Measurements from ENCODE around the gene IRF2. TPM values are rescaled to one million over a fixed set of nuclear protein-coding genes. Genes with fewer than 3 reads are reported as not detected.

Gene IRF2
- polyA plus RNA-seq, 6 donors from 2014 or later = 119 to 174 (median 151) TPM

DNA sequence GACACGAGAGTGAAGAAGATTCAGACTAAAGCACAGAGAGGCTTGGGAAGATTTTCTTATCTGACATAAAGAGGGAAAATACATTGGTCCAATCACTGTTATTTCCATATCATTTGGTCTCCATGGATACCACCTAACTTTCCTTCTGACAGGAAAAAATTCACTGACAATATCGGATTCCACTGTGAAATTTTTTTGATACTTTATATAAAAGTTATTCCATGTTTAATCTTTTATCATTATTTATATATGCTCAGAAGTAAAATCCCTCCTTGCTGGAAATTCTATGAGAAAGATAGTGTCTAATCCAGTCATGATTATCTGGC lies 3.6 kb downstream of the IRF2 start:
- no peak for DNase-seq
- no peaks in the 10 kb centered on the region for H3K27me3 Mint-ChIP-seq
- H3K36me3 Mint-ChIP-seq = peaks cover 0 to 9% of the 10 kb centered on the region in 2 donors
- H3K4me3 Mint-ChIP-seq = peak overlapping the region; percentile 70 to 96 (median 90)
- H3K4me1 Mint-ChIP-seq = peaks cover 48 to 74% (median 61%) of the 10 kb centered on the region in 3 donors
- no peaks in the 10 kb centered on the region for H3K9me3 Mint-ChIP-seq
- no peak for ATAC-seq (ENCODE audit: low read depth in 2 of 2)
- H3K27ac Mint-ChIP-seq = peak overlapping the region; percentile 53 to 95 (median 84)

DNA sequence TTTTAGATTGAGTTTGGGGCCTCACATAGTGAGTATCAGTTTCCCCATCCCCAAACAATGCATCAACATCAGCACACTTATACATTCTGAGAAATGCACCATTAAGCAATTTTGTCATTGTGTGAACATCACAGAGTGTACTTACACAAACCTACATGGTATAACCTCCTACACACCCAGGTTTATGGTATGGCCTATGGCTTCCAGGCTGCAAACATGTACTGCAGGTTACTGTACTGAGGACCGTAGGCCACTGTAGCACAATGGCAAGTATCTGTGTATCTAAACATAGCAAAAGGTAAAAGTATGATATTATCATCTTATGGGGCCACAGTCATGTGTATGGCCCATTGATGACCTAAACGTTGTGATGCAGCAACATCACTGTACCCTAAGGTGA lies 7.7 kb downstream of the IRF2 start:
- H3K4me1 Mint-ChIP-seq = peaks cover 54 to 91% (median 80%) of the 10 kb centered on the region in 3 donors
- no peaks in the 10 kb centered on the region for H3K9me3 Mint-ChIP-seq
- no peak for DNase-seq
- no peak for ATAC-seq (ENCODE audit: low read depth in 2 of 2)
- no peaks in the 10 kb centered on the region for H3K27me3 Mint-ChIP-seq
- H3K4me3 Mint-ChIP-seq = peak overlapping the region in 2 of 8 donors; percentile 10 to 29
- peak overlapping the region in 4 of 6 donors; percentile 25 to 91 (median 55) for H3K27ac Mint-ChIP-seq
- H3K36me3 Mint-ChIP-seq = peaks cover 7 to 16% of the 10 kb centered on the region in 2 donors

DNA sequence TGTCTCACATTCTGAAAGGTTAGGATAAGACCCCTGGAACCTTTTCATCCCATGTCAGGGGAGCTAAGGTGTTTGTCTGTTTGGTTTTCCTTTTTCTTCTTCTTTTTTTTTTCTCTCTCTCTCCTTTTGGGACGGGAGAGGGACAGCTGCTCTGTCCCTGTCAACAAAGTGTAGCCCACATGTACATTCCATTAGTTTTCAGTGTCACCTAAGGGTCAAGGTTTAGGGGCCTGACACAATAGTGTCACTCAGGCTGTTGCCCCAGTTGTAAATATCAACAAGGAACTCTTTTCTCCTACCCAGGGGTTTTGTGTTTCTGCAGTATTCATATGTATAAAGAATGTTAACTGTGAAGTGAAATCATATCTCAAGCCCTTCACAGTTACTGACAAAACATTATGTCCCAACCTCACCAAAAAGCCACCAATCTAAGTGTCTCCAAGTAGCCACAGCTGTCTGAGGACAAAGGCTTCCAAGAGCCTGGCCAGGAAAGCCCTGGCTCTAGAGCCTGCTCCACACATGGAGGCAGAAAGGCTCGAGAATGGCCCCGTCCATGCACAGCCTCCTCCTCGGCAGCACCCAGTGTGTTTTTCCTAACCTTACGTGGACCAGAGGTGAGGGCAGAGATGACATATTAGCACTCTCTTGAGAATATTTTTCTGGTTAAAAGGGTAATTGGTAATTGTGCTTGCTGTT lies 9.4 kb downstream of the IRF2 start:
- H3K4me3 Mint-ChIP-seq = peak overlapping the region in 3 of 8 donors; percentile 3 to 72 (median 32)
- DNase-seq = no peak
- H3K27ac Mint-ChIP-seq = peak overlapping the region in 5 of 6 donors; percentile 32 to 83 (median 67)
- no peaks in the 10 kb centered on the region for H3K27me3 Mint-ChIP-seq
- H3K36me3 Mint-ChIP-seq = peaks cover 7 to 16% of the 10 kb centered on the region in 2 donors
- no peaks in the 10 kb centered on the region for H3K9me3 Mint-ChIP-seq
- no peak for ATAC-seq (ENCODE audit: low read depth in 2 of 2)
- peaks cover 65 to 92% (median 88%) of the 10 kb centered on the region in 3 donors for H3K4me1 Mint-ChIP-seq

DNA sequence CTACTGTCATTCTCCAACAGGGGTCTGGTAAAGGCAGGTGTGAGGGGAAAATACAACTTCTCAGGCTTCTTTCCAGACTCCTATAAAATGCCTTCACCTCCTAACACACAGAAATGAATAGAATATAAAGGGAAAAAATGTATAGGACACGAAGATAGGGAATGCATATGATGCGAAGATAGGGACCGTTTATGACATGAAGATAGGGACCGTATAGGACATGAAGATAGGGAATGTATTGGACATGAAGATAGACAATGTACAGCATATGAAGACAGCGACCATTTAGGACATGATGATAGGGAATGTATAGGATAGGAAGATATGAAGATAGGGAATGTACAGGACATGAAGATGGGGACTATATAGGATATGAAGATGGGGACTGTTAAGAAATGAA lies 10.5 kb downstream of the IRF2 start:
- Mint-ChIP-seq H3K9me3 (no peaks in the 10 kb centered on the region), H3K27me3 (no peaks in the 10 kb centered on the region), H3K27ac (peak overlapping the region in 5 of 6 donors; percentile 13 to 73 (median 53)), H3K4me3 (peak overlapping the region in 1 of 8 donors; percentile 32), H3K4me1 (peaks cover 65 to 92% (median 88%) of the 10 kb centered on the region in 3 donors), H3K36me3 (peaks cover 7 to 16% of the 10 kb centered on the region in 2 donors)
- DNase-seq (no peak), ATAC-seq (ENCODE audit: low read depth in 2 of 2) (no peak)

DNA sequence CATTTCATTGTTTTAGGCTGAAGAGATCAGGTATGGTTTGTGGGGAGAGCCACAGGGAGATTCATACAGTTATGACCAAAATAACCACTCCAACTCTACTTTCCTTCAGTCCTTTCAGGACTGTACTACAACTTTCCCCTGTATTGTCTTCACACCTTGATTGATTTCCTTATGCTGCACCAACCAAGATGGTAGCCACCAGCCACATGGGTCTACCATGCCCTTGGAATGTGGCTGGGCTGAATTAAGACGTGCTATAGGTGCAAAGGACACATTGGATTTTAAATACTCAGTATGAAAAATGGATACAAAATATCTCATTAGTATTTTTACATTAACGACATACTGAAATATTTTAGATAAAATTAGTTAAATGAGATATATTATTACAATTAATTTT lies 11.2 kb downstream of the IRF2 start:
- Mint-ChIP-seq H3K36me3 (peaks cover 7 to 16% of the 10 kb centered on the region in 2 donors), H3K27me3 (no peaks in the 10 kb centered on the region), H3K4me3 (peak overlapping the region in 1 of 8 donors; percentile 70), H3K27ac (peak overlapping the region in 4 of 6 donors; percentile 14 to 89 (median 64)), H3K4me1 (peaks cover 66 to 92% (median 88%) of the 10 kb centered on the region in 3 donors), H3K9me3 (no peaks in the 10 kb centered on the region)
- ATAC-seq (ENCODE audit: low read depth in 2 of 2) (no peak), DNase-seq (no peak)

DNA sequence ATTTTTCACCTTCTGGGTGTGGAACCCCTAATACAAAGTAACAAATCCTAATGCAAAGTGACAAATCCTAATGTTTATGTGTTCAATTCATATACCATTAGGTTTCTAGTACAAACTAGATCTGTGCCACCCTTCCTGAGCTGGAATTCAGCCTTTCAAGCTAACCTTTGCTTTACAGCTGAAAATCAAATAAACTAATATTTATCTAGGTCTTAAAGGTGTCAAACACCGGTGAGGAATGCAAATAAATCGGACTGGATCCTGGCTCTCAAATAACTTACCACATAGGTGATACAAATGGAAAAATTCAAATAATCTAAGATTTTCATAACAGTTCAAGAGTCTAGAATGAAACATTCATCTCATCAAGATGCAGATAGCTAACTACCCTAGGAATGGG lies 11.6 kb downstream of the IRF2 start:
- Mint-ChIP-seq H3K4me3 (peak overlapping the region in 1 of 8 donors; percentile 70), H3K4me1 (peaks cover 67 to 92% (median 91%) of the 10 kb centered on the region in 3 donors), H3K36me3 (peaks cover 7 to 16% of the 10 kb centered on the region in 2 donors), H3K27ac (peak overlapping the region in 4 of 6 donors; percentile 14 to 89 (median 54)), H3K9me3 (no peaks in the 10 kb centered on the region), H3K27me3 (no peaks in the 10 kb centered on the region)
- ATAC-seq (ENCODE audit: low read depth in 2 of 2) (no peak), DNase-seq (no peak)

DNA sequence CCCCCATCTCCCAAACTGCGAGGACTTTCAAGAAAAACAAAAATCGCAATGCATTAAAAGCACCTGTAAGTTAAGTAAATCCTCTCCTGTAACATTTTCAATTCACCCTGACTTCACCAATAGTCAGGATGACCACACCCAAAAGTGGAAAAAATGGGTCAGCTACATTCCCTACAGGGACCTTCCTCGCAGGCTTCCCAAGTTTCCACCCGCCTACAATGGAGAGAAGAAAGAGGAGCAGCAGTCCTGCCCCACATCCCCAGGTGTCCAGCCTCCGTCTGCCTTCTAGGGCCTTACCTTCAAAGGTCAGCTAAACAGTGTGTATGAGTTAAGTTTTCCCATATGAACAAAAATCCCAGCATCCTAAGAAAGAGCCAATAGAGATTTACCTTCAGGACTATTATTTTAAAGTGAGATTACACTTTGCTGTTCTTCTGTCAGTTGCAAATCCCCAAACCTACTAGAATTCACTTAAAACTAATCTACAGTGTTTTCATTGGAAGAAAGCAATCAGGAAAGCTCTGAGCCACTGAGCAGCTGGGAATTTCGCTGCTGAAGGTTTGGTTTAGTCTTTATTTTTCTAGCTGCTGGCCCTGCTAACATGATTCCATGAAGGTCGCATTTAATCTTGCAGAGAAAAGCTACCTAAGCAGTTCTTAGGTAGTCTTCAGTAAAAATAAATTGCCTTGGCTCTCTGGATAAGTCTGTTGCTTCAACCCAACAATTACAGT lies 12.5 kb downstream of the IRF2 start:
- Mint-ChIP-seq H3K4me1 (peaks cover 69 to 92% (median 92%) of the 10 kb centered on the region in 3 donors), H3K27ac (peak overlapping the region; percentile 29 to 96 (median 88)), H3K36me3 (peaks cover 7 to 16% of the 10 kb centered on the region in 2 donors), H3K4me3 (peak overlapping the region; percentile 70 to 86 (median 77)), H3K9me3 (no peaks in the 10 kb centered on the region), H3K27me3 (no peaks in the 10 kb centered on the region)
- DNase-seq (no peak), ATAC-seq (ENCODE audit: low read depth in 2 of 2) (no peak)

DNA sequence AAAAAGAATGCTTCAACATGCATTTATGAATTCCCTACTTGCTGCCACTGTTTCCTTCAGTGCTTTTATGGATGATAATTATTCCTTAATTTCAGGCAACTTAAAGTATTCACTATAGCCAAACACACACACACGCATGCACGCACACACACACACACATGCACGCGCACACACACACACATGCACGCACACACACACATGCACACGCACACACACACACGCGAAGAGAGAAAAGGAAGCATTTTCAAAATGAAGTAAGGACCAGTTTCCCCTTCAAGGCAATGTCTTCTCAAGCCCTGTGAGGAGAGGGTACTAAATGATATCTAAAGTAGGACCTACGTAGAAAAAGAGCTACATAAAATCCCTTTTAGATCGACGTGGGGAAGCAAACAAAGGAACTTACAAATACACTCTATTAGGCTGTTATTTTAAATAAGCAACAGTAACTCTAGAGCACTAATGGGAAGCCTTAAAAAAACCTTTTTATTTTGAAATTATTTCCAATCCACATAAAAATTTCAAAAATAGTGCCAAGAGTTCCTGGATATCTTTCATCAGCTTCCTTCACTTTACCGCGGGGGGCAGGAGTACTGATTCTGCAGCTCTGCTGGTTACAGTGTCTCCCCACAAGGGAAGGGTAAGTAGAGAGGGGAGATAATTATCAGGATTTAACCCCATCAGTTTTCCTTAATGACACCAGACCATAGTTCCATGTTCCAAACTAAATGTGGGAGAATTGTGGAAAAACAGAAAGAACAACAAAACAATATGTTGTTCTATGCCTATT lies 13.7 kb downstream of the IRF2 start:
- peak overlapping the region; percentile 70 to 86 (median 77) for H3K4me3 Mint-ChIP-seq
- H3K27ac Mint-ChIP-seq = peak overlapping the region; percentile 80 to 94 (median 88)
- H3K9me3 Mint-ChIP-seq = no peaks in the 10 kb centered on the region
- H3K36me3 Mint-ChIP-seq = peaks cover 7 to 16% of the 10 kb centered on the region in 2 donors
- ATAC-seq (ENCODE audit: low read depth in 2 of 2) = peak; percentile 62 to 66
- DNase-seq = peak; percentile 35
- no peaks in the 10 kb centered on the region for H3K27me3 Mint-ChIP-seq
- peaks cover 71 to 92% (median 92%) of the 10 kb centered on the region in 3 donors for H3K4me1 Mint-ChIP-seq

DNA sequence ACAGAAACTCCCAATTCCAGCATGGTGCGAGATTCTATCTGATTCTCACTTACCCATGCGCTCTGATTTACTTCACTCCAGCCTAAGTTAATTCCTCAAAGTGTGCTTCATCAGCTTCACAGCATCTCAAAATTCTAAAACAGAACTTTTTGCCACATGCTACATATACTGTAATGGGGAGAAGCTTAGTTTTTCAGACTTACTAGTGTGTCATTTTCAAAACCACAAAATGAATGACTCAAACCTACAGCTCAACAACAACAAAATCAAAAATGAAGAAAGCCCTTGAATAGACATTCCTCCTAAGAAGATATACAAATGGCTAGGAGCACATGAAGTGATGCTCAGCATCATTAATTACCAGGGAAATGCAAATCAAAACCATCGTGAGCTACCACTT lies 14.9 kb downstream of the IRF2 start:
- Mint-ChIP-seq H3K4me1 (peaks cover 74 to 94% (median 92%) of the 10 kb centered on the region in 3 donors), H3K9me3 (no peaks in the 10 kb centered on the region), H3K27ac (peak overlapping the region in 4 of 6 donors; percentile 33 to 74 (median 66)), H3K27me3 (no peaks in the 10 kb centered on the region), H3K36me3 (peaks cover 6 to 7% of the 10 kb centered on the region in 2 donors), H3K4me3 (peak overlapping the region in 2 of 8 donors; percentile 4 to 35)
- no peak for ATAC-seq (ENCODE audit: low read depth in 2 of 2)
- no peak for DNase-seq

DNA sequence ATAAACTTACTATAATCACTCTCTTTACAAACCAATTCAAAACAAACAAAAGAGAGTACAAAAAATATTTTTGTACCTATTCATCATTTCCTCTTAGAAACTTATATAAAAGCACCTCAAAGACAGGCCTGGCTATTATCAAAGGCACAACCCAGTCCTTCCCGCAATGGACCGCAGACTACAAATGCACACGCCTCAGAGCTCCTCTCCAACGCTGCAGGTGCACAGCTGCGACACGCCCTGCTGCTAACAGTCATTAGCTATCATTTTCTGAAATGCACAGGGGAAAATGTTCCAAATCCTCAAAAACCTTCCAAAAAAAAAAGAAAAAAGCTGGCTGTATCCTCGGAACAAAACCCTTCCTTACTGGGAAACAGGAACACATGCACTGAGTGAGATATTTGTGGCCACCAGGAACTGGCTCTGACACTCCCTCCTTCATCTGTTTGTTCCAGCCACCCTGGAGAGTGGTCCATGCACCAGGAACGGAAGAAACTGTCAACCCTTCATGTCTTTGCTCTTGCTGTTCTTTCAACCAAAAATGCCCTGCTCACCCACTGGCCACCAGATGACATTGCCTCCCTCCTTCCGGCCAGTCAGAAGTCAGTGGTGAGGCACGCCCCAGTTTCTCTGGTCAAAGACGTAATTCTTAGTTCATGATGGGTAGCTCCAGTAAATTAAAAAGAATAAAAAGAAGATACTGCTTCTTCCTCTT lies 16.7 kb downstream of the IRF2 start:
- ATAC-seq (ENCODE audit: low read depth in 2 of 2) = peak; percentile 75 to 76
- DNase-seq = peak; percentile 57

DNA sequence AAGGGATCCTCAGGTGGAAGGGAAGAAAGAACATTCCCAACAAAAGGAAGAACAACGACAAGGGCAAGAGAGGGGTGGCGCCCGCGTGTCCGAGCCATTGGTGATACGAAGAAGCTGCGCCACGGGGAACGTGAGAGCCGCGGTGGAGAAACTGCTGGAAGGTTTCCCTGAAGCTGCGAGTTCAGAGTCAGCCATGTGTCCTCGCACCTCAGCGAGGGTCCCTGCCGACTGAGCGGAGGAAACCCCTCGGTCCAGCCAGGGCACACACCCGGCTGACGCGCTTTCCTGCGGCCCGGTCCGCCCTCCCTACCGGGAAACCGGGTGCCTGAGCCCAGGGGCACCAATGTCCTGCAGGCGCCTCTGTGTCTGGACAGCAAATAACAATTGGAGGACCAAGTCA lies 18.0 kb downstream of the IRF2 start:
- DNase-seq (no peak), ATAC-seq (ENCODE audit: low read depth in 2 of 2) (no peak)
- peak overlapping the region in 4 of 6 donors; percentile 68 to 93 (median 84) for H3K27ac Mint-ChIP-seq

More for the DNA sequence above, 16.7 kb downstream of the IRF2 start:
- Mint-ChIP-seq H3K9me3 (no peaks in the 10 kb centered on the region), H3K36me3 (no peaks in the 10 kb centered on the region), H3K27ac (peak overlapping the region; percentile 68 to 97 (median 86)), H3K27me3 (no peaks in the 10 kb centered on the region), H3K4me1 (peaks cover 74 to 97% (median 90%) of the 10 kb centered on the region in 3 donors), H3K4me3 (peak overlapping the region; percentile 42 to 89 (median 70))

DNA sequence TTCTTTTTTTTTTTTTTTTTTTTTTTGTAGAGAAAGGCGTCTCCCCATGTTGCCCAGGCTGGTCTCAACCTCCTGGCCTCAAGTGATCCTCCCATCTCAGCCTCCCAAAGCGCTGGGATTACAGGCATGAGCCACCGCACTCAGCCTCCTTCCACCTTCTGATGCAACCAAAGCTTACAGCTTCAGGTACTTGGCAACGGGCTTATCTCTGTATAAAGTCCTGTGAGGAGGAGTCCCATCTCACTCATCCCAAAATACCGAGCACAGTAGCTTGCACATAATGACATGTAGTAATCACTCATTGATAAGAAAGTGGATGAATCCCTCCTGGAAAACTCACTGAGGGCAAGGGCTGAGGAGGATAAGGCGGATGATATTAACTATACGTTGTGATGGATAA lies 19.1 kb downstream of the IRF2 start:
- ATAC-seq (ENCODE audit: low read depth in 2 of 2) (no peak), DNase-seq (no peak)
- no peaks in the 10 kb centered on the region for H3K36me3 Mint-ChIP-seq
- H3K4me1 Mint-ChIP-seq = peaks cover 72 to 95% (median 89%) of the 10 kb centered on the region in 3 donors
- peak overlapping the region in 3 of 6 donors; percentile 68 to 82 (median 80) for H3K27ac Mint-ChIP-seq
- peak overlapping the region in 1 of 8 donors; percentile 25 for H3K4me3 Mint-ChIP-seq
- H3K9me3 Mint-ChIP-seq = no peaks in the 10 kb centered on the region
- H3K27me3 Mint-ChIP-seq = no peaks in the 10 kb centered on the region

More for the DNA sequence above, 18.0 kb downstream of the IRF2 start:
- Mint-ChIP-seq H3K9me3 (no peaks in the 10 kb centered on the region), H3K36me3 (no peaks in the 10 kb centered on the region), H3K4me1 (peaks cover 73 to 97% (median 92%) of the 10 kb centered on the region in 3 donors), H3K27me3 (no peaks in the 10 kb centered on the region), H3K4me3 (peak overlapping the region in 4 of 8 donors; percentile 48 to 86 (median 58))

All from naive B cell (primary cell).